CD8-positive, alpha-beta memory T cell (primary cell): Measurements from ENCODE around the gene DIPK1A. TPM values are rescaled to one million over a fixed set of nuclear protein-coding genes. Genes with fewer than 3 reads are reported as not detected.
A peak's percentile ranks its signal among the peaks of the same experiment; 100 is the strongest.

Source experiments
- CTCF ChIA-PET: fragments of 350-600 bp; sonication (Branson Sonifier 250); formaldehyde crosslinking; loops from one replicate; lab custom pipeline; 2021; ENCODE audit warnings: antibody characterized with exemption; lab: Charles Lee
- POLR2A ChIA-PET: fragments of 350-600 bp; sonication (Branson Sonifier 250); formaldehyde crosslinking; loops from one replicate; lab custom pipeline; 2021; ENCODE audit warnings: antibody characterized with exemption; lab: Charles Lee
- DNase-seq, 5 donors: peaks; one replicate each; pipeline versions ENCODE4 v3.0.0 to v3.0.0-alpha.2; 2020 to 2022; ENCODE audit warnings: mixed read lengths in 1 of 5
- H3K27ac ChIP-seq: one replicate; pipeline ENCODE4 v1.7.0; 2013; ENCODE audit warnings: low read depth, mild to moderate bottlenecking, low read length, moderate library complexity
- H3K27me3 ChIP-seq: 2 replicates; pipeline ENCODE4 v1.7.0; 2013; ENCODE audit warnings: low read length, mild to moderate bottlenecking; ENCODE audit not compliant: insufficient read depth, poor library complexity, severe bottlenecking
- H3K36me3 ChIP-seq: 2 replicates; pipeline ENCODE4 v1.7.0; 2013; ENCODE audit warnings: mild to moderate bottlenecking, low read length, moderate library complexity; ENCODE audit not compliant: insufficient read depth
- H3K4me1 ChIP-seq: 2 replicates; pipeline ENCODE4 v1.7.0; 2013; ENCODE audit warnings: mild to moderate bottlenecking, low read length, moderate library complexity; ENCODE audit not compliant: insufficient read depth
- H3K4me3 ChIP-seq: 2 replicates; pipeline ENCODE4 v1.7.0; 2013; ENCODE audit warnings: mild to moderate bottlenecking, low read length
- H3K9me3 ChIP-seq: 2 replicates; pipeline ENCODE4 v1.7.0; 2013; ENCODE audit warnings: mild to moderate bottlenecking, low read length
- H3K27ac Mint-ChIP-seq, 8 donors: one replicate each; pipeline ENCODE4 v1.8.0; 2020 to 2021; ENCODE audit warnings: mixed read lengths in 8 of 8, mild to moderate bottlenecking in 6 of 8, inconsistent platforms in 3 of 8, moderate library complexity in 3 of 8
- H3K27me3 Mint-ChIP-seq, 2 donors: one replicate each; pipeline ENCODE4 v1.8.0; 2020 to 2021; ENCODE audit warnings: mixed read lengths in 2 of 2, mild to moderate bottlenecking in 1 of 2, moderate library complexity in 1 of 2
- H3K36me3 Mint-ChIP-seq, 3 donors: one replicate each; pipeline ENCODE4 v1.8.0; 2020 to 2021; ENCODE audit warnings: mixed read lengths in 3 of 3, inconsistent platforms in 1 of 3, mild to moderate bottlenecking in 1 of 3
- H3K4me1 Mint-ChIP-seq, 3 donors: one replicate each; pipeline ENCODE4 v1.8.0; 2020 to 2021; ENCODE audit warnings: mixed read lengths in 3 of 3, inconsistent platforms in 1 of 3, mild to moderate bottlenecking in 1 of 3
- H3K4me3 Mint-ChIP-seq, 7 donors: one replicate each; pipeline ENCODE4 v1.8.0; 2020 to 2021; ENCODE audit warnings: mixed read lengths in 7 of 7, mild to moderate bottlenecking in 6 of 7, moderate library complexity in 4 of 7, inconsistent platforms in 2 of 7
- H3K9me3 Mint-ChIP-seq, 5 donors: one replicate each; pipeline ENCODE4 v1.8.0; 2020 to 2022; ENCODE audit warnings: mixed read lengths in 5 of 5, mild to moderate bottlenecking in 3 of 5, moderate library complexity in 2 of 5, inconsistent platforms in 1 of 5
- polyA plus RNA-seq: library from polyadenylated mRNA; unstranded; fragments of 300-500 nt; fragmentation: Illumina TruSeq; gene quantifications from one replicate; pipeline ENCODE4 v1.2.3, GENCODE V29; 2021
- total RNA-seq, 2 experiments: library from RNA; stranded (reverse); gene quantifications; one replicate each; pipeline ENCODE4 v1.2.3, GENCODE V29; 2021

The DIPK1A gene
- total and polyA plus RNA-seq, 3 experiments from 2014 or later: 10.9 to 15.7 (median 12.9) TPM

DNA sequence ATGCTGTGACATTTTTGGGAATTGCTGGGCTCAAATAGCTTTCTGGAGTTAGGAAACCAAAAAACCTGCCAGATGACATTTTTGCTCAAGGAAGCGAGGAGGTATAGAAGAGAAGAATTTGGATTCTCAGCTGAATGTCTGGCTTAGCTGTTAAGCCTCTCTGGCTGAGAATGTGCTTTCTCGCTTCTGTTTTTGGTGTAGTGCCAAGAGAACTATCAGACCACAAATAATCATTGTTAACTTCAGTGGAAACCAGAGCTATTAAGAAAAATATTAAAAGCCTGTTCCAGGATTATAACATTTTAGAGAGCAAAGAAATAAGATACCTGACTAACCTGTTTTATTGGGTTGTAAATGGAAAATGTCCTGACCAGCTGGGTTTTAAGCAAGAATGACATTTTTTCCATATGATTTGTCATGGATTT lies 39.5 kb upstream of the DIPK1A start:
- Histone ChIP-seq H3K27me3 (no peaks in the 10 kb centered on the region), H3K36me3 (no peaks in the 10 kb centered on the region), H3K9me3 (no peaks in the 10 kb centered on the region), H3K4me3 (no peak overlapping the region), H3K27ac (no peak overlapping the region), H3K4me1 (no peaks in the 10 kb centered on the region)
- Mint-ChIP-seq H3K36me3 (peaks cover 0 to 3% (median 0%) of the 10 kb centered on the region in 3 donors), H3K27ac (no peak overlapping the region), H3K9me3 (no peaks in the 10 kb centered on the region), H3K4me1 (peaks cover 0 to 7% (median 0%) of the 10 kb centered on the region in 3 donors), H3K27me3 (peaks cover under 1 to 8% of the 10 kb centered on the region in 2 donors), H3K4me3 (no peak overlapping the region)
- CTCF ChIA-PET: interaction anchor here (0.7 to 2.8 kb wide), 6 partner anchors 14 to 144 kb away, joined by 3 to 8 read pairs (median 3); no protein-coding TSS in a partner anchor
- DNase-seq: no peak
- POLR2A ChIA-PET: interaction anchor here (1.1 kb wide), 1 partner anchor 29 kb away, joined by 5 read pairs; no protein-coding TSS in a partner anchor

DNA sequence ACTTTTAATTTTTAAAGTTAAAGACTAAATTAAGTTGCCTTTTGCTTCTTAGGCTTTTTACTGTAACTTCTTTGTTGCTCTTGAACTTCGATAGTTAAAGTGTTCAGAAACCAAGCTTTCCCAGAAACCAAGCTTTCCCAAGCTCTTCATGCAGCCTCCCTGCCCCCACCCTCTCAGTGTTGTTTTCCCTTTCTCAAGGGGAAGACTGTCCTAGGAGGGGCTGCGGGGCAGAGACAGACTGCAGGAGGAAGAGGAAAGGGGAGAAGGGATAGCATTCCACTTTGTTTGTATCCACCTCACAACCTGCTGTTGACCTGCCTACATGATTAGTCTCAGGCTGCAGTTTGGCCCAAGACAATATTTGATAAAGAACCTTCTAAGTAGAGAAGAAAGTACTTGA lies 39.0 kb upstream of the DIPK1A start:
- POLR2A ChIA-PET: no interaction called here
- H3K4me3 Mint-ChIP-seq: no peak overlapping the region

DNA sequence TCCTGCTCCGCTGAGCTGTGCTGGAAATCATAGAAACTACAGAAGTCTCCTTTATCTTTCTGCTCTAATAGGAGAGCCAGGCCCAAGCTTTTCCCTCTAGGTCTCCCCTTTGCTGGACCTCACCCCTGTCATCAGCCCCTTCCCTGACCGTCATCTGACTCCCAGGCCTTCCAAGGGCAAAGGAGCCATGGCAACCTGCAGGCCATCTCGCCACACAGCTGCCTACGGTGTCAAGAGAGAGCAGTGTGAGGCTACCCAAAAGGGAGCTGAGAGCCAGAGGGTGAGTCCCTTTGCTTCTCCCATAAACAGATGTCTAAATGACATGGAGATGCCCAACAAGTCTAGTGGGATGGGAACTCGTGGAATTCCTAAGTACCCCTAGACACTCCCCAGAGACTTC lies 37.6 kb upstream of the DIPK1A start:
- no peak for DNase-seq
- Histone ChIP-seq H3K9me3 (no peaks in the 10 kb centered on the region), H3K4me1 (peaks cover 3% of the 10 kb centered on the region), H3K36me3 (no peaks in the 10 kb centered on the region), H3K4me3 (no peak overlapping the region), H3K27ac (no peak overlapping the region), H3K27me3 (no peaks in the 10 kb centered on the region)
- Mint-ChIP-seq H3K27me3 (peaks cover 0 to 1% of the 10 kb centered on the region in 2 donors), H3K27ac (no peak overlapping the region), H3K36me3 (no peaks in the 10 kb centered on the region), H3K4me3 (no peak overlapping the region), H3K9me3 (no peaks in the 10 kb centered on the region), H3K4me1 (peaks cover 3 to 4% (median 4%) of the 10 kb centered on the region in 3 donors)
- ChIA-PET CTCF (interaction anchor here (1.1 to 2.8 kb wide), 2 partner anchors 30 to 39 kb away, joined by 3 to 8 read pairs; no protein-coding TSS in a partner anchor), POLR2A (no interaction called here)

More for the DNA sequence above, 39.0 kb upstream of the DIPK1A start:
- no peak for DNase-seq
- H3K36me3 Mint-ChIP-seq: peaks cover 0 to 3% (median 0%) of the 10 kb centered on the region in 3 donors
- no peaks in the 10 kb centered on the region for H3K9me3 ChIP-seq
- no peaks in the 10 kb centered on the region for H3K27me3 ChIP-seq
- peaks cover 0 to 7% (median 0%) of the 10 kb centered on the region in 3 donors for H3K4me1 Mint-ChIP-seq
- H3K27ac Mint-ChIP-seq: no peak overlapping the region
- H3K4me1 ChIP-seq: no peaks in the 10 kb centered on the region
- CTCF ChIA-PET: interaction anchor here (0.9 to 2.8 kb wide), 4 partner anchors 14 to 144 kb away, joined by 3 to 8 read pairs (median 3); no protein-coding TSS in a partner anchor
- H3K27ac ChIP-seq: no peak overlapping the region
- H3K9me3 Mint-ChIP-seq: no peaks in the 10 kb centered on the region
- no peak overlapping the region for H3K4me3 ChIP-seq
- H3K36me3 ChIP-seq: no peaks in the 10 kb centered on the region
- peaks cover 1 to 8% of the 10 kb centered on the region in 2 donors for H3K27me3 Mint-ChIP-seq

DNA sequence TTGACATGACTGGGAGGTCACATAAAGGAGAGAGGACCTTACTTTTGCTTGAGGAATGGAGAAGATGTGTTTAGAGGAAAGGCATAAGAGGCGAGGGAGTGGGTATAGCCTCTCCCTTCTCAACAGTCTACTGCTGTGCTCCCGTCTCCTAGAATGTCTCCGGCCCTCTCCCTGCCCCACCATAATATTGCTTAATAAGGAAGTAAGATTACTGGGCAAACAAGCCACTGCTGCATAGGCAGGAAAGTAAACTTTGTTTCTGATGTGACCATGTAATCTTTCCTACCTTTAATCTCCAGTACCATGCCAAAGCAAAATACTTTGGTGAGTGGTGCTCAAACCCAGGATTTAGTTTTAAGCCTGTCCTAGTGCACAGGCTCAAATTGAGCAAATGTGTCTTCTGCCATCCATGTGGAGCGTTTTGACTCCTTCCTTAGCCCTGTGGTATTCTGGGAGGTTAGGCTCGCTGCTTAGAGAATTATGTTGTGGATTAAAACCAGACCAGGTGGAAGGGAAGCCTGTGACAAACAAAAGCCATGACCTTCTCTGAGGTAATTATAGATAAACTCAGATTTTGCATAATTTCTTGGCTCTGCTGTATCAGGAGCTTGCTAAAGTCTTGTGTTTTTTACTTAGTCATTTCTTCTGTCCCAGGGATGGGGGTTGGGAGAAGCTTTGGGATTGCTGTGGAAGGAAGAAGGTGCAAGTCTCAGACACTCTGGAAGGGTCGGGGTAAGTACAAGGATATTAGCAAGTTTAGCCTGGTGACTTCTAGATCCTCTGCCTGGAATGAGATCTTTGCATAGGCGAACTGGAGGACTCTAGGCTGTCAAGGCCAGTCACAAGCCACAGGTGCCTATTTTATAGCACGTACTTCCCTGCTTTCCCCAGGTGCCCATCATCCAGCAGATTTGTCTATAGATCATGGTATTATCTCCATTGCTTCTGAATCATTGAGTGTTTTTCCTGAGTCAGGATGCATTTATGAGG lies 34.5 kb upstream of the DIPK1A start:
- DNase-seq: no peak
- peak overlapping the region in 1 of 8 donors; percentile 29 for H3K27ac Mint-ChIP-seq

DNA sequence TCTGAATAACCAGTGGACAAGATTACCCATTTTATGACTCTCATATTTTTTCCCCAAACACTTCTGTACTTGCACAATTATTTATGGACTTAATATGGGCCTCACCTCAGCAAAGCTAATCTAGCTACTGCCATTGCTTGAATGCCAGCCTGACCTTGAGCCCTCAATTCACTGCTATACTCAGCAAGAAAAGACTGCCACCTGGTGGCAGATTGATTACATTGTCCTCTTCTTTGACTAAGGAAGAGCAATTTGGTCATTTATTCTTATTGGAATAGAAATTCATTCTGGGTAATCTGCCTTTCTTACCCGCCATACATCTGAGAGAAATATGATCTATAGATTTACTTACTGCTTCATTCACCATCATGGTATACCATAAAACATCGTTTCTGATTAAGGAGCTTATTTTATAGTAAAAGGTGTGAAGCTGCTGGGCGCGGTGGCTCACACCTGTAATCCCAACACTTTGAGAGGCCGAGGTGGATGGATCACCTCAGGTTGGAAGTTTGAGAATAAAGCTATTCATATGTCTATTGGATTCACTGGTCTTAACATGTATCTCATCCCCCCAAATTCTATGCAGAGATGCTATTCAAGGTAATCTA lies 32.9 kb upstream of the DIPK1A start:
- Histone ChIP-seq H3K27me3 (no peaks in the 10 kb centered on the region), H3K27ac (no peak overlapping the region), H3K4me1 (peaks cover 49% of the 10 kb centered on the region), H3K4me3 (no peak overlapping the region), H3K36me3 (no peaks in the 10 kb centered on the region), H3K9me3 (no peaks in the 10 kb centered on the region)
- DNase-seq: peak; percentile 47 to 81 (median 74)
- CTCF ChIA-PET: interaction anchor here (0.6 to 9.0 kb wide), 48 partner anchors 8 to 850 kb away, joined by 3 to 172 read pairs (median 5); partner anchors contain the start of genes DIPK1A and RPL5
- Mint-ChIP-seq H3K27ac (peak overlapping the region in 7 of 8 donors; percentile 9 to 76 (median 31)), H3K27me3 (peaks cover 0 to 1% of the 10 kb centered on the region in 2 donors), H3K9me3 (no peaks in the 10 kb centered on the region), H3K4me1 (peaks cover 35 to 49% (median 48%) of the 10 kb centered on the region in 3 donors), H3K36me3 (no peaks in the 10 kb centered on the region), H3K4me3 (no peak overlapping the region)
- POLR2A ChIA-PET: interaction anchor here (0.5 to 2.1 kb wide), 4 partner anchors 13 to 135 kb away, joined by 3 to 32 read pairs (median 4); partner anchors contain the start of gene DIPK1A

More for the DNA sequence above, 34.5 kb upstream of the DIPK1A start:
- H3K4me3 ChIP-seq: no peak overlapping the region
- no peak overlapping the region for H3K4me3 Mint-ChIP-seq
- no peaks in the 10 kb centered on the region for H3K9me3 ChIP-seq
- H3K27me3 ChIP-seq: no peaks in the 10 kb centered on the region
- no peaks in the 10 kb centered on the region for H3K9me3 Mint-ChIP-seq
- CTCF ChIA-PET: interaction anchor here (1.7 to 3.8 kb wide), 9 partner anchors 15 to 139 kb away, joined by 5 to 172 read pairs (median 10); no protein-coding TSS in a partner anchor
- peaks cover 21 to 34% (median 33%) of the 10 kb centered on the region in 3 donors for H3K4me1 Mint-ChIP-seq
- H3K27me3 Mint-ChIP-seq: peaks cover 0 to 1% of the 10 kb centered on the region in 2 donors
- H3K27ac ChIP-seq: no peak overlapping the region
- no peaks in the 10 kb centered on the region for H3K36me3 ChIP-seq
- POLR2A ChIA-PET: no interaction called here
- H3K4me1 ChIP-seq: peaks cover 33% of the 10 kb centered on the region
- no peaks in the 10 kb centered on the region for H3K36me3 Mint-ChIP-seq

DNA sequence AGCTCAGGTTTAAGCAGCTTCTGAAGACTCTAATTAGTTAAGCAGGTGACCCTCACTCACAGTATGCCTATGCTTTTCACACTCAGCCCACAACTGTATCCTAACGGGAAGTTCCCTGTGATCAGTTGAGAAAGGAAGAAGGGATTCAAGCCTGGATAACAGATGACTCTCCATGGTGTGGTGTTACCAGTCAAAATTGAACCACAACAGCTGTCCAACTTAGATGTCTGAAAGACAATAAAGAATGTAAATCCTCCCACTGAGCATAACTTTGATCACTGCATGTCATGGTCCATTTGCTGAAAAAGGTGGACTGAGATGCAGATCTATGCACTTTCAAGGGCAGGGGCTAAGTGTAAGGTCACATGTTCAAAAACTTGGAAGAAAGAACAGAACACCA lies 32.3 kb upstream of the DIPK1A start:
- ChIA-PET CTCF (interaction anchor here (0.6 to 9.0 kb wide), 48 partner anchors 8 to 916 kb away, joined by 3 to 172 read pairs (median 5); partner anchors contain the start of genes DIPK1A, GCLM and RPL5), POLR2A (interaction anchor here (0.8 to 2.1 kb wide), 3 partner anchors 12 to 32 kb away, joined by 3 to 32 read pairs (median 6); partner anchors contain the start of gene DIPK1A)
- H3K9me3 Mint-ChIP-seq: no peaks in the 10 kb centered on the region
- no peaks in the 10 kb centered on the region for H3K36me3 Mint-ChIP-seq
- Histone ChIP-seq H3K9me3 (no peaks in the 10 kb centered on the region), H3K4me3 (no peak overlapping the region), H3K4me1 (peaks cover 51% of the 10 kb centered on the region), H3K27me3 (no peaks in the 10 kb centered on the region), H3K27ac (no peak overlapping the region), H3K36me3 (no peaks in the 10 kb centered on the region)
- peak overlapping the region in 6 of 8 donors; percentile 23 to 76 (median 44) for H3K27ac Mint-ChIP-seq
- peaks cover 38 to 53% (median 52%) of the 10 kb centered on the region in 3 donors for H3K4me1 Mint-ChIP-seq
- H3K4me3 Mint-ChIP-seq: no peak overlapping the region
- peaks cover 0 to 3% of the 10 kb centered on the region in 2 donors for H3K27me3 Mint-ChIP-seq
- no peak for DNase-seq

DNA sequence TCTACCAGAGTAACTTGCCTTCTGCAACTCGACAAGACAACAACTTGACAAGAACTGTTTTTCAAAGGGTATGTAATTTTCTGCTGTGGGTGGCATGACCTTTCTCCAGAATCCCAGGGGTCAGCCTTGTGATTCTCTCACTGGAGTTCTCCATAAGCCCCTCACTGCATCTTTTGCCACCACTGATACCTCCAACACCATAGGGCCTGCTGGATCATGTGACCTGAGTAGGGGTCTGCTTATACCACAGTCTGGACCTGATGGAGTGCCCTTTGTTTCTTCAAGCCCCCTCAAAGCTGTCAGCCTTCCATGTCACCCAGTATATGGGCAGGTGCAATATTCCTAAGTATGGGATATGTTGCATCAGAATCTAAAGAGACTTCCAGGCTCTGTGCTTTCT lies 31.6 kb upstream of the DIPK1A start:
- no peaks in the 10 kb centered on the region for H3K9me3 Mint-ChIP-seq
- no peaks in the 10 kb centered on the region for H3K36me3 ChIP-seq
- H3K9me3 ChIP-seq: no peaks in the 10 kb centered on the region
- peaks cover 0 to 3% of the 10 kb centered on the region in 2 donors for H3K27me3 Mint-ChIP-seq
- H3K4me1 Mint-ChIP-seq: peaks cover 38 to 53% (median 52%) of the 10 kb centered on the region in 3 donors
- no peak overlapping the region for H3K4me3 ChIP-seq
- CTCF ChIA-PET: interaction anchor here (1.0 to 9.0 kb wide), 10 partner anchors 12 to 917 kb away, joined by 3 to 172 read pairs (median 20); partner anchors contain the start of genes DIPK1A, GCLM and RPL5
- peak overlapping the region in 4 of 8 donors; percentile 23 to 89 (median 50) for H3K27ac Mint-ChIP-seq
- POLR2A ChIA-PET: interaction anchor here (1.9 to 2.1 kb wide), 2 partner anchors 12 to 31 kb away, joined by 6 to 32 read pairs; partner anchors contain the start of gene DIPK1A
- no peaks in the 10 kb centered on the region for H3K27me3 ChIP-seq
- no peak for DNase-seq
- no peak overlapping the region for H3K4me3 Mint-ChIP-seq
- no peak overlapping the region for H3K27ac ChIP-seq
- no peaks in the 10 kb centered on the region for H3K36me3 Mint-ChIP-seq
- H3K4me1 ChIP-seq: peaks cover 51% of the 10 kb centered on the region
